Activated CD4-positive, CD25-positive, alpha-beta regulatory T cell (primary cell): Measurements from ENCODE around the gene PXDN.
"Not testable (repeated sequence)": the region's sequence is repeated elsewhere in the genome, so short reads cannot be mapped to it uniquely, and the experiment has no call there.

Source experiments
- DNase-seq, 4 experiments: peaks; one replicate each; lab custom pipeline; 2025; lab: John Stamatoyannopoulos, UW

The PXDN gene, protein sequence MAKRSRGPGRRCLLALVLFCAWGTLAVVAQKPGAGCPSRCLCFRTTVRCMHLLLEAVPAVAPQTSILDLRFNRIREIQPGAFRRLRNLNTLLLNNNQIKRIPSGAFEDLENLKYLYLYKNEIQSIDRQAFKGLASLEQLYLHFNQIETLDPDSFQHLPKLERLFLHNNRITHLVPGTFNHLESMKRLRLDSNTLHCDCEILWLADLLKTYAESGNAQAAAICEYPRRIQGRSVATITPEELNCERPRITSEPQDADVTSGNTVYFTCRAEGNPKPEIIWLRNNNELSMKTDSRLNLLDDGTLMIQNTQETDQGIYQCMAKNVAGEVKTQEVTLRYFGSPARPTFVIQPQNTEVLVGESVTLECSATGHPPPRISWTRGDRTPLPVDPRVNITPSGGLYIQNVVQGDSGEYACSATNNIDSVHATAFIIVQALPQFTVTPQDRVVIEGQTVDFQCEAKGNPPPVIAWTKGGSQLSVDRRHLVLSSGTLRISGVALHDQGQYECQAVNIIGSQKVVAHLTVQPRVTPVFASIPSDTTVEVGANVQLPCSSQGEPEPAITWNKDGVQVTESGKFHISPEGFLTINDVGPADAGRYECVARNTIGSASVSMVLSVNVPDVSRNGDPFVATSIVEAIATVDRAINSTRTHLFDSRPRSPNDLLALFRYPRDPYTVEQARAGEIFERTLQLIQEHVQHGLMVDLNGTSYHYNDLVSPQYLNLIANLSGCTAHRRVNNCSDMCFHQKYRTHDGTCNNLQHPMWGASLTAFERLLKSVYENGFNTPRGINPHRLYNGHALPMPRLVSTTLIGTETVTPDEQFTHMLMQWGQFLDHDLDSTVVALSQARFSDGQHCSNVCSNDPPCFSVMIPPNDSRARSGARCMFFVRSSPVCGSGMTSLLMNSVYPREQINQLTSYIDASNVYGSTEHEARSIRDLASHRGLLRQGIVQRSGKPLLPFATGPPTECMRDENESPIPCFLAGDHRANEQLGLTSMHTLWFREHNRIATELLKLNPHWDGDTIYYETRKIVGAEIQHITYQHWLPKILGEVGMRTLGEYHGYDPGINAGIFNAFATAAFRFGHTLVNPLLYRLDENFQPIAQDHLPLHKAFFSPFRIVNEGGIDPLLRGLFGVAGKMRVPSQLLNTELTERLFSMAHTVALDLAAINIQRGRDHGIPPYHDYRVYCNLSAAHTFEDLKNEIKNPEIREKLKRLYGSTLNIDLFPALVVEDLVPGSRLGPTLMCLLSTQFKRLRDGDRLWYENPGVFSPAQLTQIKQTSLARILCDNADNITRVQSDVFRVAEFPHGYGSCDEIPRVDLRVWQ (N-terminal part only)

DNA sequence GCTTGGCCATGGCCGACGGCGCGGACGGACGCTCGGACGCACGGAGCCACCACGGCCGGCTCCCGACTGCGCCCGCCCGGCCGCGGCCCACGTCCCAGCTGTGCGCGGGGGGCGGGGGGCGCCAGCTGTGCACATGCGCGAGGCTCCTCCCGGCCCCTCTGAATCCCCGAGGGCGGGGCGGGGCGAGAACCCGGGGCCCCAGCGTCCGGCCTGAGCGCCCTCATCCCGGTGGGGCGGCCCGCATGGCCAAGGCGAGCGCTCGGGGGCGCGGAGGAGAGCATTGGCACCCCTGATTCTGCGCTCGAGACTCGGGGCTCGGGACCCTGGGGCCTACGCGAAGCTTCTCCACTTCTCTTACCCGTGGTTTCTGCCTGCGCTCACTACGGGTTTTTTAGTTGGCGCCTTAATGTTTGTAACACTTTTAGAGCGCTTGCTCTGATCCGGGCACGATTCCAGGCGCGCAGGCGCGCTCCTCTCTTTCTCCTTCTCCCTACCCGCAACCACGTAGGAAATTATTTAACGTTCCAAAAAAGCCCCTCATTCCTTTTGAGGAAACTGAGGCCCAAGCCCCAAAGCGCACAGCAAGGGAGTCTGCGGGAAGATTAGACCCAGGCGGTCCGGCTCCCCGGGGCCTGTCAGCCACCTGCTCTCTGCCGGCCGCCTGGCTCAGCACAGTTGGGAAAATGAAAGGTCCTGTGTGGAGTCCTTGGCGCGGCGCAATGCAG is at the start of gene PXDN:
TSS of gene PXDN (minus strand) at position 70 of the 725 bp plus-strand sequence. CDS start at position 10, 60 bp downstream.
- DNase-seq: no peak

DNA sequence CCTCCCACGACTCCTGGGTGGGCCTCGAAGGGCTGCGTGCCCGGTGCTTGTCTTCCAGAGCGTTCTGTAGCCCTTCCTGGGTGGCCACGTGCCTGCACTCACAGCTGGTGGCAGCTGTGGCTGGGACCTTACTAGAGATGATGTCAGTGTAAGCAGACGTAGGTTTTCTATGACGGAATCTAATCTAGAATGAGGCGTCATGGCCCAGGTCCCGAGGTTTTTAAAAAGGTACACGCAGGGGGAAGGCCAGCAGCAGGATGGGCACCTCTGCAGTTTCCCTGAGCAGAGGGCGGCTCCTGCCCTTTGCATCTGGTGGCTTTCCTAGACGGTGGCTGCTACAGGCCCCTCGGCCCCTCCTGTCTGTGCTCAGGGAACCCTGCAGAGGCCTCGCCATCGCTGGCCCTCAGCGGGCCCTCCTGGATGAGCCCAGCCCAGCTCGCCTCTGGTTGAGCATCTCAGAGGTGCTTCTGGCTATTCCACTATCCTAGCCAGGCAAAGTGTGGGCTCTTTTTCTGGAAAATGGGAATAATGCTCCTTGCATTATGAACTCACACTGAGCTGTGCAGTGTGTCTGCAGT is 49.6 kb upstream of the PXDN start:
- no peak for DNase-seq

DNA sequence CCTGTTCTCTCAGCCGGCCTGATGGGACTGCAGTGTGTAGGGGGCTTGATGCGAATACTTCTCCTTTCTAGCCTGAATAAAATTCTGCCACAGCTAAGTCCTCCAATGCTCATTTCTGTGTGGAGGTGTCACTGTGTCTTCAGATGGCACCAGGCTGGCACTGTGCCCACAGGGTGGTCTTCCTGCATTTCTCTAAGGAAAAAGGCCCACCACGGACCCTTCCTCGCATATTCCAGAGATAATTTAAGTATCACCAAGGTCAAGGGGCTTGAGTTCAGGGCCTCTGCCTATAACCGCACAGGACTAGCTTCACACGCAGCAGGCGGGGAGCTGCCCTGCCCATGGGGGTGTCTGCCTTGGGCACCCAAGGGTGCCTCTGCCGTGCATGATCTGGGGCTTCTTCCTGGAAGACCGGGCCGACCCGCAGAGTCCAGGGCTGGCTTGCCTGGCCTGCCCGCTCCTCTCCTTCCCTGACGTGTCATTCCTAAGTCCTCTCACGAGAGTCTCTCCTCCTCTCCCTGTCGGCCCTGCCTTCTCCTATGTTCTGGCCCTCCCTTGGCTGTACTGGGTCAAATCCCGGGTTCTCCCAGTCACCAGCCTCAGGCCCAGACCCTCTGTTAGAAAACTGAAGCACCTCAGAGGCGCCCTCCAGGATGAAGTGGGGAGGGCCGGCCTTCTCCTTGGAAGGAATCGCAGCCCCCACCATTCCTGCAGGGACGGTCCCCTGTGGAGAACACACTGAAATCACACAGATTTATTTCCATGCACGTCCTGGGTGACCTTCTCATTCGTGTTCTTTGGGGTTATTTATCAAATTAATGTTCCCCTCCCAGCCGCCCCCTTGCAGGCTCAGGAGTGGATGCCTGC is 48.9 kb upstream of the PXDN start:
- DNase-seq: no peak

DNA sequence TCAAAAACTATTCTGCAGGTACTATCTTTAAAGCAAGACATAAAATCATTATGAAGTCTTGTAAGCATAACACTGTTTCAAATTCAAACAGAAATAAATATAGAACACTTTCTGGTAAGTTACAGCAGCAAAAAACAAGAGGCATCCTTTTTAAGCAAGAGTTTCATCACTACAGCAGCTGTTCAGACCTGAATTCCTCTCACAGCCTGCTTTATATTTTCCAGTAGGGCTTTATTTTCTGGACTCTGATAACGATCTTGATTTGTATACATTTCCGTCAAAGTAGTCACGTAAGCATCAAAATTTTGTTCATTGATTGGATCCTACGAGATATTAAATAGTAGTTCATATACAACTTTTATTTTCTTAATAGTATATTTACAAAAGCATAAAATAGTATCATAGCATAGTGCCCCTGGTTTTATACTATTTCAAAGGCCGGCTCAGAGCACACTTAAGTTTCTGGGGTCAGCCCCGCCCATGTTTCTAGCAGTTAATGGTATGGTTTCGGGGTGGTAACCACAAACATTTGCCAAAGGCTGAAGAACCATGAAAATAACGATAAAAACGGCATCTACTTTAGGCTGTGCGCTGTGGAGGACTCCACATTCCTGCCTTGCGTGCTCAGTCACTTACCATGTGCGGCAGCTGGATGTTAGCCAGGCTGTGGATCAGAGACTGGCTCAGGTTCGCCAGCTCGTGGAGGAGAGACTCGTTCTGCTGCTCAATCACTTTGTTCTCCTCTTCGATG is 47.5 kb upstream of the PXDN start:
- DNase-seq: no peak

DNA sequence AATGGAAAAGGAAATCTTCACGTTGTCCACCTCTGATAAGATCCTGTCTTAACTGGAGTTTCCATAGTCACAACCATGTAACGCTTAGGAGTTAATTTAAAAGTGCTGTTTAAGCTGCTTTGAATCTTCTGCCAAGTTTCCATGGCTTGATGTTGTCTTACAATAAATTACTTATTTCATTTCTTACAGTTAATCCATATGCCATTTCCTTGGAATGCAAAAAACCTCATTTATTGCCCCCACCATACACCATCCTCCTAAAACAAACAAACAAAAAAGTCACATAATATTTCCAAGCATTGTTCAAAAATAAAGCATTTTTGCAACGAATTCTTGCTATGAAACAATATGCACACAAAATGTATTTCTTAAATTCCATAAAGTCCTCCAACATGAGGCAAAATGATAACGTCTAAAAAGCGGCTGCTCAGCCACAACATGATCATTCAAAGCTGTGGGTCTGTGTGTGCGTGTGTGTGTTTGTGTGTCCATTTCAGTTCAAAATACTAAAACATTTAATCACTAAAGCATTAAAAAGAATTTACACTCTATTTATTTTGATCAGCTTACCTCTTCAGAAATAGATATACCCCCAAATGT is 46.8 kb upstream of the PXDN start:
- no peak for DNase-seq

DNA sequence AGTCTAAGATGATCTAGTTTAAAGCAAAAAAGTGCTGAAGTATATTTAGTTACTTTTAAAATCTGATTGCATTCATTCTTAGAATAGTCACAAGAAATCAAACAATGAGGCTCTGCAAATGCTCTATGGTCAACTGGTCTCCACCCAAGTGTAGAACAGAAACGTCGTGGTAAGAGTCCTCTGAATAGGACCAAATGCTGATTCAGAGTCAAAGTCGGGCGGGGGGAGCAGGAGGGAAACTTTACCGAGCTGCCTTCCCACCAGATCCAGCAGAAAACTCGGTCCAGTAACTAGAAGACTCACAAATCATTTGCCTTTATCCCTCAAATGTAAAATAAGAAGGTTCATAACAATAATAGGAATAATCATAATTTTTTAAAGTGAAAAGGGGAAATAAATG is 46.2 kb upstream of the PXDN start:
- DNase-seq: no peak

DNA sequence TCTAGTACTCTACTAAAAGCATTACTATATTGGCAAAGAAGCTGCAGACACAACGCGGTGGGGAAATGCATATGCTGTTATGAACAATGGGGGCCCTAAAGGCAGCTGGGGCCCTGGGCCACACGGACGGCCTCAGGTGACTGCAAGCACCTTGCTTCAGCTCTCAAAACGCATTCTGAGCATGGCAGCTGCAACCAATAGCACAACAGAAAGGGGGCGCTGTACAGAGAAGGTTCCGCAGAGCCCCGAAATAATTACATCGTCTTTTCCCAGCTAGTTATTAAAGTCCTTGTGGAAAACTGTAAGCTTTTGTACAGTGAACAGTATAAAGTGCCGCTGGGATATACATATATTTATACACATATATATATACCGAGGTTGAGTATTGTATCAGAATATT is 45.3 kb upstream of the PXDN start:
- no peak for DNase-seq

DNA sequence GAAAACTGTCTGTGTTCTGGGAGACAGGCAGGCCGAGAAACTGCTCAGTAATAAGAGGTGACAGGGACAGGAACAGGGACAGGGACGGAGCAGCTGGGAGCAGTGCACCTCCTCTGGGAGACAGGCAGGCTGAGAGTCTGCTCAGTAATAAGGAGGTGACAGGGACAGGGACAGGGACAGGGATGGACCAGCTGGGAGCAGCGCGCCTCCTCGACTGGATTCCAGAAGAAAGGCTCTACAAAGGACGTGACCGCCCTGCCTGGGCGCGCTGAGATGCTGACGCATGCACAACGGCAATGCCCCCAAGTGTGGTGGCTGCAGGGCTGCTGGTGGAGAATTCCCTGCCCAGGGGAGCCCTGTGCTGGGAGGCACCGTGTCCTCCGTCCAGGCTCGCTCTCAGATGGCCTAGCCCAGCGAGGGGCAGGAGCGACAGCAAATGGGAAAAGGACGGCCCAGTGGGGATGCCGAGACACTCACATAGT is 44.2 kb upstream of the PXDN start:
- DNase-seq: no peak

DNA sequence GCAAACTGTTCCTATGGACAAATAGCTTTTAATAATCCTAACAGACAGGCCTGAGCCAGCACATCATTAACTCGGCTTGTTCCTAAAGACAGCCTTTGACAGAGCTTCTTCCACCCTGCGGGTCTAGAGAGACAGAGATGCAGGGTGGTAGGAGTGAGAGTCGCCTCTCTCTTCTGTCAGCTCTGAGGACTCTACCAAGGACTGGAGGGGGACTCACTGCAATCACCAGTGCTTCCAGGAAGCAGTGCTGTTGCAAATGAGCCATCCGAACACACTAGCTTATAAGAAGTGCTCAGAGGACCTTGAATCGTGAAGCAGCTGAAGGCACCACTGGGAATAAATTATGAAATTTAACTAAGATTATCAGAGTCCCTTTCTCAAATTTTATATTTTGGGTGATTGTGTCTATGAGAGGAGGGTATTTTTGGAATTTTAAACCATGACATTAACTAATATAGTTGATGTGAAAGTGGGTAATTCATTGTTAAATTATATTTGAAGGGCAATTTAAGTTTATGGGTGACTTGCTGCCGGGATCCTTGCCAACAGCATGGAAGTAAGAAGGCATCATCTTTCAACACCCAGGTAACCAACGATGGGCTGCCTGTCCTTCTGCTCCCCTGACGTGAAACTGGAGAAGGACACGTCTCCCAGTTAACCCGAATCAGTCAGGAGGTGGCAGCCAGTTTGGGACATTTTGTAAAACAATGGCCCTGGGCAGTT is 43.6 kb upstream of the PXDN start:
- no peak for DNase-seq

DNA sequence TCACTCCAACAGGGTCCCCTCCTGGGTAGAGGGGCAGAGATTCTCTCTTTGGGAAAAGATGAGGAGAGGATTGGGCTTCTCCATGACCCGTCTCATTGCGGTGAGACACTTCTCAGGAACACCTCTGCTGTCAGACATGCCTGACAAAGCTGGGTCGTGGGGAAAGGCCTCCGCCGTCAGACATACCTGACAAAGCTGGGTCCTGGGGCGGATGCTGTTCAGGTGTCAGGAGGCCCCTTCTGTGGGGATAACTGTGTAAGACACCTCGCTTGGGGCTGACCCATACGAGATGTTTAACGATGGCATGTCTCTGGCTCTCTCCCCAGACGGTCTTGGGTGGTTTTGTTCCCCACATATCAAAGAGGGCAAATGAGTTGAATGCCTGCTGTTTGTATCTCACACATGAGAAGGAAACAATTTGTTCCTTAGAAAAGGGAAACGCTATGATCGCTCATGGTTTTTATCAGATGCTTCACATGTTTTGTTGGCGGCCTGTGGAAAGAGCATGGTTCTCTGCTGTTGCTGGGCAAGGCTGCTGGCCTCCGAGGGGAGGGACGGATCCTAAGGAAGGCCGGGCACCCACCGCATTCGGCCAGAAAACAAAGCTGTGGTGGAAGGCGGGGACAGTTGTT is 40.8 kb upstream of the PXDN start:
- no peak for DNase-seq

DNA sequence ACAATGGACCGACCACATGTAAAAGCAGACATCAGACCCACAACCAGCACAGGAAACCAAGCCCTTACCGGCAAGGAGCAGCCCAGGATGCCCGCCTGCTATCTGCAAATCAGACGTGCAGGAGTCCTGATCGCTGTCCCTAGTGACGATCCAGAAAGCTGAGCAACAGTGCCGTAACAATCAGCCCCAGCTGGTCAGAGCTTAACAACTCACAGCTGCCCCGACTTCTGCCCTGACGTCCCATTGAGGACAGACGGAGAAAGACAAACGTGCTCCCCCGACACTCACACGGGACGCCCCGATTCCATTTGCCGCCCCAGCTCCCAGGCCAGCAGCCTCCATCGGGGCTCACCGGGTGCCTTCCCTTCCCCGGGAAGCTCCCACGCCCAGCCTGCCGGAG is 39.8 kb upstream of the PXDN start:
- no peak for DNase-seq

DNA sequence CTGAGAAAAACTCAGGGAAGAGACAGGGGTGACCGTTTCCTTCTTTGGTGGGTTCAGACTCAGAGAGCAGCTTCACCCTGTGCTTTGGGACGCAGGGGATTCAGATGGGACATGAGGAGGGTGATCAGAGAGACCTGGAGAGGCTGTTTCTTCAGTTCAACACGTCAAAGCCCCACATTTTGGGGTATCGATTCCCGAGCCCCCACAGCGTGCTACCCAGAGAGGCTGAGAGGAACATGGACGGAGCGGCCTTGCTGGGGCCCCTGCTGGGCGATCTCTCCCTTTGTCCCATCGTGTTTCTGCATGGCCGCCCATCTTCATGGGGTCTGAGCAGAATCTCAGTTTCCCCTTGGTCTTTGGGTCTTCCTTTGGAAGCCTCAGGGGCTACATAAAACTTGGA is 38.2 kb upstream of the PXDN start:
- no peak for DNase-seq

DNA sequence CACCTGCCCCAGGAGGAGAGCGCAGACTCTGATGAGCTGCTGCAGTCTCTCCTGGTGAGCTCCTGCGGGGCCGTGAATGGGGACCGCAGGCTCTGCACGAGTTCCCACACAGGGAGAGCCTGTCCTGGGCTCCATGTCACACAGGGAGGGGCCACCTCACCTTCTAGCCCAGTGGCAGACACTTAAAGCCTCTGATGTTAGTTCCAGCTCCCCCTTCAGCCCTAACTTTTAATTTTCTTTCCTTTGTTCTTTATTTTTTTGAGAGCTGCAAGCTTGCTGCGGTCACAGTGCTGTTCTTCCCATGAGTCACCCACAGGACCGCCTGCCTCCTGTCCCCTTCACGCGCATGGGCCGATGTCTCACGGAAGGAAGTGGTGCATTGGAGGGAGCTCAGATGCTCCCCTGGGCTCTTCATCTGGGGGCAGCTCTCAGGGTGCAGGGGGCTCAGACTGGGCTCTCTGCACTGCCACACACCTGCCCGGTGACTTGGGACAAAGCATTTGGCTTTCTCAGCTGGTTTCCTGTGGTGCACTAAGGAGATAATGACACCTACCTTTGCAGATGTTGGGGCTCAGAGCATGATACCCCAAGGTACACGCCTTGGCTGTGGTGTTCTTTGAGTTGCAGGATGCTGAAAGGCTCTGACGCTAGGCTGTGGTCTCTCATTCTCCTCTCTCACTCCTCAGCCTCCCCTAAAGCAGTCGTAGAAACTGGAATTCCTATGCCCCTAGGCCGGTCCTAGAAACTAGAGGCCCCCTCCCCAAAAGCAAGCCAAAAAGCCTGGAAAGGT is 37.2 kb upstream of the PXDN start:
- no peak for DNase-seq

DNA sequence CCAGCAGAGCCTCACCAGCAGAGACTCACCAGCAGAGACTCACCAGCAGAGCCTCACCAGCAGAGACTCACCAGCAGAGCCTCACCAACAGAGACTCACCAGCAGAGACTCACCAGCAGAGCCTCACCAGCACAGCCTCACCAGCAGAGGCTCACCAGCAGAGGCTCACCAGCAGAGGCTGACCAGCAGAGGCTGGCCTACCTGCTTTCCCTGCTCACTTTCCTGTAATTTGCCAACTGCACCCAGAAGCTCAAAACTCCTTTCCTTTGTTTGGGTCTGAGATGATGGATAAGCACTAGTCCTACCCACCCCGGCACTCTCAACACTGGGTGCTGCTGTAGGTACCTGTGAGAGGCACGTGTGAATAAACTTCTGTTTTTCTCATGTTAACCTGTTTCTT is 36.4 kb upstream of the PXDN start:
- DNase-seq: no peak

DNA sequence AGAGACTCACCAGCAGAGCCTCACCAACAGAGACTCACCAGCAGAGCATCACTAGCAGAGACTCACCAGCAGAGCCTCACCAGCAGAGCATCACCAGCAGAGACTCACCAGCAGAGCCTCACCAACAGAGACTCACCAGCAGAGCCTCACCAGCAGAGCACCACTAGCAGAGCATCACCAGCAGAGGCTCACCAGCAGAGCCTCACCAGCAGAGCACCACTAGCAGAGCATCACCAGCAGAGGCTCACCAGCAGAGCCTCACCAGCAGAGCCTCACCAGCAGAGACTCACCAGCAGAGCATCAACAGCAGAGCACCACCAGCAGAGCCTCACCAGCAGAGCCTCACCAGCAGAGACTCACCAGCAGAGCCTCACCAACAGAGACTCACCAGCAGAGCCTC is 35.7 kb upstream of the PXDN start:
- DNase-seq: not testable (repeated sequence)

DNA sequence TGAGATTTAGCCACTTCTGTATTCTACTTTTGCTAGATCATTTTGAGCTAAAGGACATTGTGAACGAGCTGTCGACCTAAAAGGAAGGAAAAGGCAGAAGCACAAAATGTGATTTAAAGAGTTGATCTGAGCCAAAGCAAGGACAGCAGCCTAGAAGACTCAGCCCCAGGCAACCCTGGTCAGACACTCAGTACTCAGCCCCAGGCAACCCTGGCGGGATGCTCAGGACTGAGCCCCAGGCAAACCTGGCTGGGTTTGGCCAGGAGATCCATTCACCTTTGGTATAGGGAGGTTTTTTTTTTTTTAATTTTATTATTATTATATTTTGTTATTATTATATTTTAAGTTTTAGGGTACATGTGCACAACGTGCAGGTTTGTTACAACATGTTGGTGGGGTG is 34.3 kb upstream of the PXDN start:
- no peak for DNase-seq

DNA sequence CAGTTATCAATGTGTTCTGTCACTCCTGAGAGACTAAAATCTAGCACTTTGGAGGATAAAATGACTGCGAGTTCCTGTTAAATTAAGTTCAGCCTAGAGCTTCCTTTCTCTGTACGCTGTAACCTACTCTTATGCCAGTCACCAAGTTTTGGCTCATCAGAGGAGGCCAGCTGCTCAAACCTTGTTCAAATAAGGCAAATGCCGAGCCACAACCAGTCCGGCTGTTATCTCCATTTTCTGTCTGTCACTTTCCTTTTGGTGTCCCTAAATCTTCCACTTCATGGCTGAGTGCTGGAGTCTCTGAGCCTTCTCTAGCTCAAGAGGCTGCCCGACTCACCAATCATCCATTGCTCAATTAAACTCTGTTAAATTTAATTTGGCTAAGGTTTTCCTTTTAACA is 33.5 kb upstream of the PXDN start:
- DNase-seq: no peak
